ENCODE results near the gene RAD9A.
"Not testable (repeated sequence)": the region's sequence is repeated elsewhere in the genome, so short reads cannot be mapped to it uniquely, and the experiment has no call there.

The RAD9A gene

GRCh38 chr11:67411785-67412152 is 20.0 kb downstream of the RAD9A start:
- DNase-seq: no peak

DNA sequence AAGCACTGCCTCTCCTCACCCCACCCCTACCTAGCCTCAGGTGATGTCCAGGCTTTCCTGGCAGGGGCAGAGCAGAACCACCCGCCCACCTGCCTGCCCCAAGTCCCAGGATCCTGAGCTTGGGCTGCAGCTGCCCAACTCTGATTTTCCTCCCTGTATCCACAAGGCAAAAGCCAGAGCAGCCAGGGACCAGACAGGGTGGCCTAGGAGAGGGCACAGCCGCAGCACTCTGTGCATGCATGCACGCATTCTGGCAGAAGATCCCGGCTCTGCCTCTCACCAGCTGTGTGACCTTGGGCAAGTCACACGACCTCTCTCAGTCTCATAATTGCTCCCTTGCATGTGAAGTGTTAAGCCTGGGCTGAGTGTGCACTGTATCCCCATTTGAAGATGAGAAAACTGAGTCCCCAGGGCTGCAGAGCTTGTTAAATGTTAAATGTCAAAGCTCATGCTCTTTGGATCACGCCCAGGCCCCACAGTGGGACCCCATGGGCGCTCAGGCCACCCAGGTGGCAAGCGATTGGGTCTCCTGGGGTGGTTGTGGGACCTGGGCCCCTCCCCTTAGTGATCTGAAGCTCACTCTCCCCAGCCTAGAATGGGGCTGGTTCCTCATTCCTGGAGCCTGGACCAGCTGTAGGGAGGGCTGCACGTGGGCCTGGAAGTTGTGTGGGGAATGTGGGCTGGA is 20.9 kb downstream of the RAD9A start:
- DNase-seq: no peak

- DNase-seq: no peak
Observed at GRCh38 chr11:67413266-67413849, 21.6 kb downstream of the RAD9A start.

DNA sequence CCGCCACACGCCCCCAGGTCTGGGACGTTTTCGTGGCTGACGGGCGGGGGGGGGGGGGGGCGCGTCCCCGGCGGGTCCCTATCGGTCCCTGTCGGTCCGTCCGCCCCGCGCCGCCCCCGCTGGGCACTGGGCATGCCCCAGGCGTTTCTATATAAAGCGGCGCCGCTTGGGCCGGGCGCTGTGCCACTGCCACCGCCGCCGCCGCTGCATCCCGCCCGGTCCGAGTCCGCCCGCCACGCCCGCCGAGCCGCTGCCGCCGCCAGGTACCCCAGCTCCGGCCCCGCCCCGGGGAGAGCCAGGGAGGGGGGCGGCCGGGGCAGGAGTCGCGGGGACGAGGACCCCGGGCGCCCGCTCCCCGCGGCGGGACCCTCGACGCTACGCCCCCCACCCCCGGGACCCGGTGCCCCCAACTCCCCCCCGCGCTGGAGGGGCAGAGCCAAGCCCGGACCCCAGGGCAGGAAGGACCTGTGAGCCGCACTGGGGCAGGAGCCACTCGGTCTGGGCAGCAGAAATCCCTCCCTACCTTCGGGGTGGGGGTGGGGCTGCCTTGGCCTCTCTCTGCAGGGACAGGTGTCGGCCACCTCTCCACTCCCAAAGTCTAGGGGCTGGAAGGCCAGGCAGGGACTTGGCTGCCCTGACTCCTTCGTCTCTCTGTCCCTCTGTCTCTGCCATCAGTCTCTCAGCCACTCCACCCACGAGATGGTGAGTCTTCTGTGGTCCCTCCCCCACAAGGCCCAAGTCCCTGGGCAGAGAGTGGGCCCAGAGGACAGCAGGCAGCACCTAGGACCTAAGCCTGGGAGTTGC is 23.9 kb downstream of the RAD9A start, which contains the start of gene CARNS1:
CARNS1 (plus strand) TSS at position 178 of the 804 bp plus-strand sequence; CDS start at position 700, 522 bp downstream.
- DNase-seq: no peak

DNA sequence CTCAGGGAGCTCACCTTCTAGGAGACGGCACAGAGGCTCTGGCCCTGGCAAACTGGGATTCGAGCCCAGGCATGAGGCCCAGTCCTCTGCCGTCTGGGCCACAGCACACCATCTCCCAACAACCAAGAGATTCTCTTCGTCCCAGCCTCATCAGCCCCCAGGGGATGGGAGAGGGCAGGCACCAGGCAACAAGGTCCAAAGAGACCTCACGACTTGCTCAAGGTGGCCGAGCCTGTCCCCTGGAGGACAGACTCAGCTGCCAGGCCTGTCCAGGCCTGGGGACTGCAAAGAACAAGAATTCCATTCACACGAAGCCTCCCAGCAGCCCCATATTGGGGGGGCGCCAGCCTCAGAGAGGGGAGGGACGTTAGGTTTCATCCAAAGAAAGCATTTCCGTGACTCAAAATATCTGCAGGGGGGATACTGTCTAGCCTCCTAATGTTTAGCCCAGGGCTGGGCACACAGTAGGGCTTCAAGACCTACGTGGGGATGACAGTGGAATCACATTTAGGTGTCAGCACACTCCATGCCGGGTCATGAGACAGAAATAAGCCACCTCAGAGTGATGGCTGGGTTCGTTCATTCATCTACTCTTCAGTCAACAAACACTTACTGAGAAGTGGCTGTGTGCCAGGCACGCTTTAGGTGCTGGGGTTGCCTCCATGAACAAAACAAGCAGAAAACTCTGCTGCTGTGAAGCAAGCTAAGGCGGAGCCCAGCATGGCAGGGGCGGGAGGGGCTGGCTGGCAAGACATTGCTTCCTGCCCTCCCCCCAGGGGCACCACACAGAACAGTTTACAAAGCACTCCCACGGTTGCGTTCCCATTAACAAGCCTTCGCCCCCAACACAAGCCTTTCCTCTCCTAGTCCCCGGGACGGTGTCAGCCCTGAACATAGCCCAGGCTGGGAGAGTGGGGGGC is 24.9 kb downstream of the RAD9A start:
- DNase-seq: no peak

DNA sequence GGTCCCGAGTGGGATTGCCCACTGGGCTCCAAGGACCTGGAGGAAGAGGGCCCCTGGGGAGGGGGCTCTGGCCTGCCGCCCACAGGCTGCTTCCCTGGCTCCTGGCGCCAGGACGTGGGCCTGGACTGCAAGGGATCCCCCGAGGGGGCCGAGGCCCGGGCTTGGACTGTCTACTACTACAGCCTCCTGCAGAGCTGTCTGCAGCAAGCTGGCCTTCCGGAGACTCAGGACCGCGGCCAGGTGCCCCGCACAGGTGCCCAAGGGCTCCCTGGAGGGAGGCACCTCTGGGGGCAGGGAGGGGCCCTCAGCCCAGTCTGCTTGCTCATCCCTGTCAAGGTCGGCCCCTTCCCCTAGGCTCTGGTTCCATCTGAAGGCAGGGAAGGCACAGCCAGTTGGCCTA is 25.6 kb downstream of the RAD9A start:
- no peak for DNase-seq

- no peak for DNase-seq
Observed at GRCh38 chr11:67418476-67419281, 26.9 kb downstream of the RAD9A start.

- DNase-seq: no peak
Observed at GRCh38 chr11:67419325-67420049, 27.7 kb downstream of the RAD9A start.

DNA sequence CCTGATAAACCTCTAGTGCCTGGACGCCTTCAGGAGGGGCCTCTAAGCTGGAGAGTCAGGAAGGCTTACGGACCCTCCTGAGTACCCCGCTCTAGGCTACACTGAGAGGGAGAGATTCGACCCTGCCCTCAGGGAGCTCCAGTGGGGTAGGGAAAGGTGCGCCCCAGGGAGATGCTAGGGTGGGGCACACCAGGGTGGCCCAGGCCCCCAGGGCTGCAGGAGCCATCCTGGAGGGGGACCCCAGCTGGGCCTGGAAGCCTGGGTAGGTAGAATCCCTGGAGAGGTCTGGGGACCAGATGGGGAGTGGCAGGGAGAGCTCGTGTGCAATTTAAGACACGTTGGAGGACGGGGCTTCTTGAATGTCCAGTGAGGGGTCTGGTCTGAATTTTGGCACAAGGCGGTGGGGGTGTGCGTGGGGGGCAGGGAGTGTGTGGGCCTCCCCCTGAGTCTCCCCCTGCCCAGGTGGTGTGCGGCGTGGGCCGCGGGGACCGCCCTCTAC is 28.4 kb downstream of the RAD9A start:
- no peak for DNase-seq

GRCh38 chr11:67420646-67421429 is 29.1 kb downstream of the RAD9A start:
- DNase-seq: peak; percentile 81

GRCh38 chr11:67421430-67422031 is 29.7 kb downstream of the RAD9A start:
- no peak for DNase-seq

- no peak for DNase-seq
Observed at GRCh38 chr11:67422891-67423290, 31.1 kb downstream of the RAD9A start.

- DNase-seq: no peak
Observed at GRCh38 chr11:67423466-67423865, 31.7 kb downstream of the RAD9A start.

GRCh38 chr11:67423891-67424613 is 32.3 kb downstream of the RAD9A start:
- DNase-seq: no peak

- not testable (repeated sequence) for DNase-seq
Observed at GRCh38 chr11:67427364-67427859, 35.6 kb downstream of the RAD9A start.

DNA sequence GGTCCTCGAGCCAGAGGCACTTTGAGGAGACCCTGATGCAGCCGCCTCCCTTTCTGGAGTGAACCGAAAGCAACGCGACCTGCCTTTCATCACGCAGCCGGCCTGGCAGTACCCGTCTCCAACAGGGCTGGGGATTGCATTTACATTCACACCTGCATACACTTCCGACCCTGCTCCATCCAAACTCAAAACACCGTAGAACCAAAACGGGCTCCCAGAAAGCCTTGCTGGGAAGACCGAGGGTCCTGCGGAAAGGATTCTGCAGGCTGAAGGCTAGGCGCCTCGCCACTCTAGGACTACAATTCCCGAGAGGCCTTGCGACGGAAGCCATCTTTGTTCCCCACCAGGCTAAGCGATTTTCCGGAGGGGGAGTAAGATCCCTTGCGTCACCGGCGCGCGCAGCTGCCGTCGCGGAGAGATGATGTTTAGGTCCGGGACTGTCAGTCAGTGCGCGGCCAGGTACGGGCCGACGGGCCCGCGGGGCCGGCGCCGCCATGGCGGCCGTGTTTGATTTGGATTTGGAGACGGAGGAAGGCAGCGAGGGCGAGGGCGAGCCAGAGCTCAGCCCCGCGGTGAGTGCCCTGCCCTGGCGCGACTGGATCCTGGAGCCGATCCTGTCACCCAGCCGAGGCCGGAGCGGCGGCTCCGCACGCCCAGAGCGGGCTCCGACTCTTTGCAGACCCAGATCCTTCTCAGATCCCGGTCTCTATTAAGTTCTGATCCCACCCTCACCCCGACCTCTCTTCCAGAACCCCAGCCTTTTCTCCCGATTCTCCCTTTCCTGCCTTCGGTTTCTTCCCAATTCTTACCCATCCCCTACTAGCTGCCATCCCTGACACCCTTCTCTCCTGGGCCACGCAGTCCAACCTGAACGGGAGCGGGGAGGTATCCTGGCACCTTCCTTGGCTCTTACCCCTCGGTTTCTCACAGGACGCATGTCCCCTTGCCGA is 36.5 kb downstream of the RAD9A start, which contains the start of gene RPS6KB2:
RPS6KB2 (plus strand) TSS at position 443 of the 950 bp plus-strand sequence; CDS start at position 495, 52 bp downstream.
- peak; percentile 94 for DNase-seq

- DNase-seq: no peak
Observed at GRCh38 chr11:67429038-67429668, 37.4 kb downstream of the RAD9A start.
